A549 (cell line): ENCODE results near the gene DET1.

Experiments used
- HOXB13 ChIP-seq: fragments of 250-450 bp; sonication (Bioruptor Pico); IDR thresholded peaks from 2 replicates; pipeline ENCODE4 v1.5.0; 2020; ENCODE audit warnings: low read depth, mild to moderate bottlenecking, moderate library complexity
- TF ChIP-seq, protein P1 (sequence below): fragments of >200 bp; sonication (Bioruptor Twin); formaldehyde crosslinking; IDR thresholded peaks from 3 replicates; pipeline ENCODE4 v1.5.1; 2016

GRCh38 chr15:88574077-88574476, 27.6 kb upstream of the DET1 start:
- TF ChIP-seq, protein P1, sequence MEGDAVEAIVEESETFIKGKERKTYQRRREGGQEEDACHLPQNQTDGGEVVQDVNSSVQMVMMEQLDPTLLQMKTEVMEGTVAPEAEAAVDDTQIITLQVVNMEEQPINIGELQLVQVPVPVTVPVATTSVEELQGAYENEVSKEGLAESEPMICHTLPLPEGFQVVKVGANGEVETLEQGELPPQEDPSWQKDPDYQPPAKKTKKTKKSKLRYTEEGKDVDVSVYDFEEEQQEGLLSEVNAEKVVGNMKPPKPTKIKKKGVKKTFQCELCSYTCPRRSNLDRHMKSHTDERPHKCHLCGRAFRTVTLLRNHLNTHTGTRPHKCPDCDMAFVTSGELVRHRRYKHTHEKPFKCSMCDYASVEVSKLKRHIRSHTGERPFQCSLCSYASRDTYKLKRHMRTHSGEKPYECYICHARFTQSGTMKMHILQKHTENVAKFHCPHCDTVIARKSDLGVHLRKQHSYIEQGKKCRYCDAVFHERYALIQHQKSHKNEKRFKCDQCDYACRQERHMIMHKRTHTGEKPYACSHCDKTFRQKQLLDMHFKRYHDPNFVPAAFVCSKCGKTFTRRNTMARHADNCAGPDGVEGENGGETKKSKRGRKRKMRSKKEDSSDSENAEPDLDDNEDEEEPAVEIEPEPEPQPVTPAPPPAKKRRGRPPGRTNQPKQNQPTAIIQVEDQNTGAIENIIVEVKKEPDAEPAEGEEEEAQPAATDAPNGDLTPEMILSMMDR: no peak
- TF ChIP-seq HOXB13 (CRISPR knock-in tag): no peak
